ENCODE results near the gene BIRC3. TPM values are rescaled to one million over a fixed set of nuclear protein-coding genes. Genes with fewer than 3 reads are reported as not detected.

BIRC3 gene
- total and polyA plus RNA-seq, 2 of the 8 experiments (the other 6 are each of a cell fraction or from before 2014, with no cell fraction given): 0.08 to 0.20 TPM

DNA sequence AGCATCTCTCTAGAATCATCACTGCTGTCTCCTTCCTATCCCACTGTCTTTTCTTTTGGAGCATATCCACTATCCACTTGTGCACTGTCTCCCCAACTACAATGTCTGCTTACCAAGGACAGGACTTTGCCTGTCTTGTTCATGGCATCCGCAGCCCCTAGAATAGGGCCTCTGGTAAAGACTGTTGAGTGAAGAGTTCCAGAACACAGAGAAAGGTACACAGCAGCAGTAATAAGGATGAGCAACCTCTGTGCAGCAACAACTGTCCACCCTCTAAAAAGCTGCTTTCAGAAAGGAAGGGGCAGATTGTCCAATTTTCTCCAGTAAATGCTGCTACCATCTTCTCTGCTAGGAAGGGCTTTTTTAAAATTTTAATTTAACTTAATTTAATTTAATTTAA is 25.5 kb upstream of the BIRC3 start:
- no peaks in the 10 kb centered on the region for H3K23me2 ChIP-seq (ENCODE audit: low read depth, low read length)
- ChIA-PET POLR2A (ENCODE audit: partially characterized antibody) (interaction anchor here (0.6 kb wide), 1 partner anchor 9 kb away, joined by 3 read pairs; no protein-coding TSS in a partner anchor), CTCF (ENCODE audit: partially characterized antibody) (interaction anchor here (1.2 to 10.2 kb wide), 7 partner anchors 9 to 53 kb away, joined by 3 to 214 read pairs (median 7); no protein-coding TSS in a partner anchor)

More for the DNA sequence above, 25.5 kb upstream of the BIRC3 start:
- H3K4me1 ChIP-seq (replicated peaks in 1 of 4; ENCODE audit: control insufficient read depth in 3 of 4, insufficient read depth in 4 of 4, low read length in 3 of 4): peaks cover 0 to 5% (median 0%) of the 10 kb centered on the region in 4 experiments; a peak in 2 of 7 replicates
- no peak overlapping the region for H3K27ac ChIP-seq (ENCODE audit: low read depth, low read length)
- no peaks in the 10 kb centered on the region for H3K79me1 ChIP-seq (ENCODE audit: low read depth, low read length)
- H2BK20ac ChIP-seq (ENCODE audit: low read length): no peak overlapping the region
- no peak overlapping the region for H2BK120ac ChIP-seq (replicated peaks; ENCODE audit: low read depth, low read length)
- H3K56ac ChIP-seq (replicated peaks; ENCODE audit: insufficient read length, low read depth, low read length): no peak overlapping the region
- H3K4me2 ChIP-seq (ENCODE audit: insufficient read depth in 1 of 2, low read depth in 2 of 2, low read length in 2 of 2): no peak overlapping the region
- H2AK5ac ChIP-seq (ENCODE audit: low read depth, low read length): no peak overlapping the region
- no peak overlapping the region for H3K9ac ChIP-seq (replicated peaks in 1 of 4; ENCODE audit: extremely low read depth in 1 of 4, low read depth in 3 of 4, low read length in 3 of 4)
- H3K14ac ChIP-seq (ENCODE audit: insufficient read length): no peak overlapping the region
- H2AFZ ChIP-seq (ENCODE audit: low read length): no peak overlapping the region
- 89% methylated on average over 1 of the region's 1 CpG; no CpG with 5 or more reads in 1 of the 2 experiments for WGBS, 2 experiments (ENCODE audit: extremely low coverage in 1 of 2, insufficient coverage in 1 of 2, insufficient read length in 1 of 2, insufficient replicate concordance in 2 of 2, low coverage in 1 of 2, low lambda C conversion rate in 2 of 2, missing lambda C conversion rate in 1 of 2)
- no peaks in the 10 kb centered on the region for H4K20me1 ChIP-seq (replicated peaks in 1 of 2; ENCODE audit: control insufficient read depth in 1 of 2, insufficient read depth in 2 of 2, low read length in 2 of 2)
- H3K36me3 ChIP-seq (ENCODE audit: control insufficient read depth in 2 of 4, insufficient read depth in 4 of 4, low read length in 3 of 4): no peaks in the 10 kb centered on the region
- H3K4ac ChIP-seq (replicated peaks; ENCODE audit: insufficient read length, low read depth, low read length): no peak overlapping the region
- H3K9me3 ChIP-seq (ENCODE audit: insufficient read depth in 2 of 2, low read depth in 1 of 2, low read length in 1 of 2): no peaks in the 10 kb centered on the region
- H4K91ac ChIP-seq (replicated peaks; ENCODE audit: insufficient read length, low read length): no peak overlapping the region
- no peak overlapping the region for H3K4me3 ChIP-seq (ENCODE audit: extremely low read depth in 1 of 4, insufficient read depth in 2 of 4, low read depth in 3 of 4, low read length in 4 of 4)
- no peak overlapping the region for H2BK12ac ChIP-seq (ENCODE audit: low read depth, low read length)
- no peak overlapping the region for H2BK5ac ChIP-seq (ENCODE audit: low read depth, low read length)
- H3K23ac ChIP-seq (ENCODE audit: insufficient read length): no peak overlapping the region
- FAIRE-seq (no peak), DNase-seq (ENCODE audit: low read depth in 1 of 2, low spot score in 2 of 2) (no peak)
- H3K79me2 ChIP-seq (ENCODE audit: control insufficient read depth in 1 of 2, insufficient read depth in 2 of 2, low read length in 2 of 2): no peaks in the 10 kb centered on the region
- H3K18ac ChIP-seq (ENCODE audit: extremely low read depth, low read length): no peak overlapping the region
- peak overlapping the region; percentile 53; the same call in 1 of the 2 replicates for H2BK15ac ChIP-seq (ENCODE audit: low read length)
- no peak for TF ChIP-seq ZNF274 (IDR thresholded peaks at IDR 0.05; ENCODE audit: borderline replicate concordance, extremely low read depth, low read length)
- no peak overlapping the region for H4K5ac ChIP-seq (ENCODE audit: insufficient read length, low read depth, low read length)
- no peak overlapping the region for H4K8ac ChIP-seq (ENCODE audit: extremely low read depth, insufficient read depth, low read length)
- no peaks in the 10 kb centered on the region for H3K27me3 ChIP-seq (replicated peaks in 1 of 4; ENCODE audit: control insufficient read depth in 3 of 4, extremely low read depth in 1 of 4, insufficient read depth in 3 of 4, low read length in 3 of 4)
